ENCODE results near the gene HMG20B. TPM values are rescaled to one million over a fixed set of nuclear protein-coding genes. Genes with fewer than 3 reads are reported as not detected.

The HMG20B gene
- total RNA-seq, 1 experiment from 2014 or later, result 33.9 TPM

GRCh38 chr19:3620145-3620816 lies 47.5 kb downstream of the HMG20B start:
- Histone ChIP-seq H3K4me3 (ENCODE audit: low read depth, low read length) (no peak overlapping the region), H3K36me3 (ENCODE audit: control insufficient read depth, insufficient read depth, low read length) (no peaks in the 10 kb centered on the region; the same call in 1 of the 2 replicates), H3K9me3 (no peaks in the 10 kb centered on the region), H3K27me3 (replicated peaks; ENCODE audit: control insufficient read depth, insufficient read depth, low read length) (no peaks in the 10 kb centered on the region), H3K4me1 (no peaks in the 10 kb centered on the region)
- no TSS peak for BruUV-seq (replicated peaks)
- Mint-ChIP-seq H3K4me3 (ENCODE audit: unreplicated experiment) (no peak overlapping the region), H3K27ac (ENCODE audit: unreplicated experiment) (no peak overlapping the region), H3K27me3 (ENCODE audit: insufficient read depth, unreplicated experiment) (no peaks in the 10 kb centered on the region), H3K9me3 (ENCODE audit: unreplicated experiment) (no peaks in the 10 kb centered on the region), H3K4me1 (ENCODE audit: low read depth, unreplicated experiment) (peaks cover 7% of the 10 kb centered on the region), H3K36me3 (ENCODE audit: insufficient read depth, unreplicated experiment) (peaks cover 14% of the 10 kb centered on the region)
- ChIA-PET POLR2A (no interaction called here), CTCF (no interaction called here)
- no peak for TF ChIP-seq CTCF (IDR thresholded peaks at IDR 0.05; ENCODE audit: insufficient read depth in 1 of 2, low read depth in 1 of 2, low read length in 1 of 2, severe bottlenecking in 1 of 2, unreplicated experiment in 1 of 2)
- intact Hi-C loops (cut with micrococcal nuclease; ENCODE audit: unreplicated experiment), result loop anchor here (10.0 kb wide), 1 partner anchor 65 kb away; the partner anchor contains the start of gene MFSD12
- no peak for DNase-seq

GRCh38 chr19:3620817-3621547 lies 48.2 kb downstream of the HMG20B start:
- no peak overlapping the region for H3K4me3 Mint-ChIP-seq (ENCODE audit: unreplicated experiment)
- no peaks in the 10 kb centered on the region; the same call in 1 of the 2 replicates for H3K36me3 ChIP-seq (ENCODE audit: control insufficient read depth, insufficient read depth, low read length)
- H3K36me3 Mint-ChIP-seq (ENCODE audit: insufficient read depth, unreplicated experiment), result peaks cover 14% of the 10 kb centered on the region
- H3K4me1 Mint-ChIP-seq (ENCODE audit: low read depth, unreplicated experiment), result peaks cover 7% of the 10 kb centered on the region
- DNase-seq, result no peak
- H3K4me3 ChIP-seq (ENCODE audit: low read depth, low read length), result no peak overlapping the region
- no peaks in the 10 kb centered on the region for H3K9me3 Mint-ChIP-seq (ENCODE audit: unreplicated experiment)
- H3K27me3 Mint-ChIP-seq (ENCODE audit: insufficient read depth, unreplicated experiment), result no peaks in the 10 kb centered on the region
- intact Hi-C loops (cut with micrococcal nuclease; ENCODE audit: unreplicated experiment), result loop anchor here (10.0 kb wide), 1 partner anchor 66 kb away; the partner anchor contains the start of gene MFSD12
- H3K4me1 ChIP-seq, result no peaks in the 10 kb centered on the region
- H3K27me3 ChIP-seq (replicated peaks; ENCODE audit: control insufficient read depth, insufficient read depth, low read length), result no peaks in the 10 kb centered on the region
- no TSS peak for BruUV-seq (replicated peaks)
- ChIA-PET CTCF (no interaction called here), POLR2A (no interaction called here)
- no peaks in the 10 kb centered on the region for H3K9me3 ChIP-seq
- no peak overlapping the region for H3K27ac Mint-ChIP-seq (ENCODE audit: unreplicated experiment)
- no peak for TF ChIP-seq CTCF (IDR thresholded peaks at IDR 0.05; ENCODE audit: insufficient read depth in 1 of 2, low read depth in 1 of 2, low read length in 1 of 2, severe bottlenecking in 1 of 2, unreplicated experiment in 1 of 2)

- TF ChIP-seq CTCF (IDR thresholded peaks at IDR 0.05; ENCODE audit: insufficient read depth in 1 of 2, low read depth in 1 of 2, low read length in 1 of 2, severe bottlenecking in 1 of 2, unreplicated experiment in 1 of 2), result no peak
- CTCF ChIA-PET, result no interaction called here
- BruUV-seq (replicated peaks), result no TSS peak
These were observed 48.9 kb downstream of the HMG20B start for GRCh38 chr19:3621689-3622088.

More at GRCh38 chr19:3621689-3622088, 48.9 kb downstream of the HMG20B start:
- Mint-ChIP-seq H3K4me1 (ENCODE audit: low read depth, unreplicated experiment) (peaks cover 7% of the 10 kb centered on the region), H3K36me3 (ENCODE audit: insufficient read depth, unreplicated experiment) (peaks cover 19% of the 10 kb centered on the region), H3K9me3 (ENCODE audit: unreplicated experiment) (no peaks in the 10 kb centered on the region), H3K27ac (ENCODE audit: unreplicated experiment) (no peak overlapping the region), H3K27me3 (ENCODE audit: insufficient read depth, unreplicated experiment) (no peaks in the 10 kb centered on the region), H3K4me3 (ENCODE audit: unreplicated experiment) (no peak overlapping the region)
- no peaks in the 10 kb centered on the region for H3K27me3 ChIP-seq (replicated peaks; ENCODE audit: control insufficient read depth, insufficient read depth, low read length)
- H3K9me3 ChIP-seq, result no peaks in the 10 kb centered on the region
- no peaks in the 10 kb centered on the region; the same call in 1 of the 2 replicates for H3K36me3 ChIP-seq (ENCODE audit: control insufficient read depth, insufficient read depth, low read length)
- H3K4me3 ChIP-seq (ENCODE audit: low read depth, low read length), result no peak overlapping the region
- H3K4me1 ChIP-seq, result no peaks in the 10 kb centered on the region
- intact Hi-C loops (cut with micrococcal nuclease; ENCODE audit: unreplicated experiment), result loop anchor here (10.0 kb wide), 1 partner anchor 67 kb away; the partner anchor contains the start of gene MFSD12
- POLR2A ChIA-PET, result no interaction called here
- DNase-seq, result no peak

All from Caco-2 (cell line).